ENCODE results near the gene ENOX1. TPM values are rescaled to one million over a fixed set of nuclear protein-coding genes. Genes with fewer than 3 reads are reported as not detected.
A peak's percentile ranks its signal among the peaks of the same experiment; 100 is the strongest.

Gene ENOX1
- total RNA-seq, 1 donor: 2.2 TPM

- no peak overlapping the region for H3K4me3 ChIP-seq (ENCODE audit: low read depth, low read length)
- DNase-seq (ENCODE audit: low read depth): no peak
- TF ChIP-seq, protein P1, sequence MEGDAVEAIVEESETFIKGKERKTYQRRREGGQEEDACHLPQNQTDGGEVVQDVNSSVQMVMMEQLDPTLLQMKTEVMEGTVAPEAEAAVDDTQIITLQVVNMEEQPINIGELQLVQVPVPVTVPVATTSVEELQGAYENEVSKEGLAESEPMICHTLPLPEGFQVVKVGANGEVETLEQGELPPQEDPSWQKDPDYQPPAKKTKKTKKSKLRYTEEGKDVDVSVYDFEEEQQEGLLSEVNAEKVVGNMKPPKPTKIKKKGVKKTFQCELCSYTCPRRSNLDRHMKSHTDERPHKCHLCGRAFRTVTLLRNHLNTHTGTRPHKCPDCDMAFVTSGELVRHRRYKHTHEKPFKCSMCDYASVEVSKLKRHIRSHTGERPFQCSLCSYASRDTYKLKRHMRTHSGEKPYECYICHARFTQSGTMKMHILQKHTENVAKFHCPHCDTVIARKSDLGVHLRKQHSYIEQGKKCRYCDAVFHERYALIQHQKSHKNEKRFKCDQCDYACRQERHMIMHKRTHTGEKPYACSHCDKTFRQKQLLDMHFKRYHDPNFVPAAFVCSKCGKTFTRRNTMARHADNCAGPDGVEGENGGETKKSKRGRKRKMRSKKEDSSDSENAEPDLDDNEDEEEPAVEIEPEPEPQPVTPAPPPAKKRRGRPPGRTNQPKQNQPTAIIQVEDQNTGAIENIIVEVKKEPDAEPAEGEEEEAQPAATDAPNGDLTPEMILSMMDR (IDR thresholded peaks at IDR 0.05; ENCODE audit: insufficient read depth, low read depth, low read length): no peak
These were observed 555.8 kb downstream of the ENOX1 start for GRCh38 chr13:43230989-43231388.

GRCh38 chr13:43229506-43229905 is 557.3 kb downstream of the ENOX1 start:
- H3K4me3 ChIP-seq (ENCODE audit: low read depth, low read length): no peak overlapping the region
- DNase-seq (ENCODE audit: low read depth): peak; percentile 36
- TF ChIP-seq, protein P1 (IDR thresholded peaks at IDR 0.05; ENCODE audit: insufficient read depth, low read depth, low read length): no peak

- TF ChIP-seq, protein P1 (IDR thresholded peaks at IDR 0.05; ENCODE audit: insufficient read depth, low read depth, low read length): no peak
- H3K4me3 ChIP-seq (ENCODE audit: low read depth, low read length): no peak overlapping the region
- no peak for DNase-seq (ENCODE audit: low read depth)
These were observed 559.1 kb downstream of the ENOX1 start for GRCh38 chr13:43227721-43228120.

DNA sequence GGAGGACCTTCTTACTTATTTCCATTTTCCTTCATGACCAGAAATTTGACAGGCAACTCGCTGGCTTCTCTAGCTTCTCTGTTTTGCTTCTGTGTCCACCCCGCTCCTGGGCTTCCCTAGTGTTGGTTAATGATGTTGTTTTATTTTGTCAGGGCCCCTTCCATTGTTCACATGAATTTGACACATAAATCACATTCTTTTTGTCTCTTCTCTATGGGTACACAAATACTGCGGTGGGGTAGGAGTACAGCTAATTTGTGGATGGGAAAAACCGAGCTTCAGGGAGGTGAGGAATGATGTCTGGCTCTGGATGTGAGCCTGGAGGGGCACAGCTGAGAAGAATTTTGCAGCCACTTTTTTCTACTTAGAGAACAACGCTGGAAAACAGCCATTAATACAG is 563.6 kb downstream of the ENOX1 start:
- TF ChIP-seq, protein P1 (IDR thresholded peaks at IDR 0.05; ENCODE audit: insufficient read depth, low read depth, low read length): no peak
- DNase-seq (ENCODE audit: low read depth): no peak
- no peak overlapping the region for H3K4me3 ChIP-seq (ENCODE audit: low read depth, low read length)

DNA sequence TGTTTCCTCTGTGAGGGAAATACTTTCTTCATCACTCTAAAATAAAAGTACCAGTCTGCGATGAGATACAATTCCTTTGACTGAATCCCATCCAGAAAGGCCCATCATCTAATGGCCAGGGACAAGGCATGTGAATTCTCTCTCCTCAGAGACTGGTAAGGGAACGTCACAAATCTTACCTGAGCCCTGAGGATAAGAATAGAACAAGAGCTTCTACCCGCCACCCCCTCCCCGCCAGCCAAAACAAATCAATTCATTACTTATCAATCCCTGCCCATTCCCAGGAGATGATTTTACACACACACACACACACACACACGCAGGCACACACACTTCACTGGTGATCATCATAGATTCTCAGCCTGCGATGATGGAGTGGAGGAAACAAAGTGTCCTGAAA is 564.7 kb downstream of the ENOX1 start:
- DNase-seq (ENCODE audit: low read depth): no peak
- H3K4me3 ChIP-seq (ENCODE audit: low read depth, low read length): no peak overlapping the region
- TF ChIP-seq, protein P1 (IDR thresholded peaks at IDR 0.05; ENCODE audit: insufficient read depth, low read depth, low read length): no peak

DNA sequence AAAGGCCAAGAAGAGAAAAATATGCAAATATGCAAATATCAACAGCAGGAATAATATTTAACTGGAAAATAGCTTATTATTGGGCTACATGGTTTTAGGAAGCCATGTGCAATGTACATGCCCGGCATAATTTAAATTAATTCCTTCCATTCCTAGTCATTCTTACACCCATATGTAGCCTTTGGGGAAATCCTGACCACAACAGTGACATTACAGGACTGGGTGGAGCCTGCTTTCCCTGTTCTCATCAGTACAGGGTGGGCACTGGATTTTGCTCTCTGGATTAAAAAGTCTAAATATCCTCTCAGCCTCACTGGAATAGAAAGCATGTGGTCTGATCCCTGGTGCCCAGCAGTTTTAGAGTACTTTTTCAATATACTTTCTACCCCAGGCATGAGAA is 565.2 kb downstream of the ENOX1 start:
- no peak for DNase-seq (ENCODE audit: low read depth)

More for the DNA sequence above, 565.2 kb downstream of the ENOX1 start:
- TF ChIP-seq, protein P1 (IDR thresholded peaks at IDR 0.05; ENCODE audit: insufficient read depth, low read depth, low read length): no peak
- H3K4me3 ChIP-seq (ENCODE audit: low read depth, low read length): no peak overlapping the region
